ENCODE results near the gene MYO1D.

DNA sequence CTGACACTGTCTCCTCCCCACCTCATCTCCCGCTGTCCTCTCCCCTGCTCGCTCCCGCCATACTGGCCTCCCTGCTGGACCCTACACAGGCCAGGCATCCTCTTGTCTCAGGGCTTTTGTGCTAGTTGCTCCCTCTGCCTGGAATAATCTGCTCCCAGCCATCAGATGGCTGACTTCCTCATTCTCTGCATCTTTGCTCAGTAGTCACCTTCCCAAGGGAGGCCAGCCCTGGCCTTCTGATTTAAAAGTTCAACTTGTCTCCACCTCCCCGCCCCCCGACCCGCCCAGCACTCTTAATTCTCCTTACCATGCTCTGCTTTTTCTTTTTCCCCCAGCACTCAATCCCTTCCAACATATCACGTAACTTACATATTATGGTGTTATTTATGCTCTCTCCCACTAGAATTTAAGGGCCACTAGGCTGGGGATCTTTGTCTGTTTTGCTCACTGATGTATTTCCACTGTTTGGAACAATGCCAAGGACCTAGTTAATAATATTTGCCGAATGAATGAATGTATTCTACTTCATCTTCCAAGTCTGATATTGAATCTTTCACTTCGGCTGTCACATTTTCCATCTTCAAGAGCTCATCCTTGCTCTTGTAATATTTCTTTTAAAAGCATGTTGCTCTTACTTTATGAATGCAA, 211.9 kb downstream of the MYO1D start:
- TF ChIP-seq, protein P1, sequence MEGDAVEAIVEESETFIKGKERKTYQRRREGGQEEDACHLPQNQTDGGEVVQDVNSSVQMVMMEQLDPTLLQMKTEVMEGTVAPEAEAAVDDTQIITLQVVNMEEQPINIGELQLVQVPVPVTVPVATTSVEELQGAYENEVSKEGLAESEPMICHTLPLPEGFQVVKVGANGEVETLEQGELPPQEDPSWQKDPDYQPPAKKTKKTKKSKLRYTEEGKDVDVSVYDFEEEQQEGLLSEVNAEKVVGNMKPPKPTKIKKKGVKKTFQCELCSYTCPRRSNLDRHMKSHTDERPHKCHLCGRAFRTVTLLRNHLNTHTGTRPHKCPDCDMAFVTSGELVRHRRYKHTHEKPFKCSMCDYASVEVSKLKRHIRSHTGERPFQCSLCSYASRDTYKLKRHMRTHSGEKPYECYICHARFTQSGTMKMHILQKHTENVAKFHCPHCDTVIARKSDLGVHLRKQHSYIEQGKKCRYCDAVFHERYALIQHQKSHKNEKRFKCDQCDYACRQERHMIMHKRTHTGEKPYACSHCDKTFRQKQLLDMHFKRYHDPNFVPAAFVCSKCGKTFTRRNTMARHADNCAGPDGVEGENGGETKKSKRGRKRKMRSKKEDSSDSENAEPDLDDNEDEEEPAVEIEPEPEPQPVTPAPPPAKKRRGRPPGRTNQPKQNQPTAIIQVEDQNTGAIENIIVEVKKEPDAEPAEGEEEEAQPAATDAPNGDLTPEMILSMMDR (IDR thresholded peaks at IDR 0.05; ENCODE audit: extremely low read depth in 1 of 2, insufficient read depth in 1 of 2, low read depth in 1 of 2, low read length in 2 of 2), result no peak
- no peak for TF ChIP-seq POLR2A (IDR thresholded peaks at IDR 0.05; ENCODE audit: low read depth, low read length)
- no peak for TF ChIP-seq EZH2 (IDR thresholded peaks at IDR 0.05; ENCODE audit: borderline replicate concordance, low read depth, low read length, severe bottlenecking)
- no peak for TF ChIP-seq POLR2AphosphoS5 (IDR thresholded peaks at IDR 0.05; ENCODE audit: insufficient read depth, low read depth, low read length)
- TF ChIP-seq, protein P2, sequence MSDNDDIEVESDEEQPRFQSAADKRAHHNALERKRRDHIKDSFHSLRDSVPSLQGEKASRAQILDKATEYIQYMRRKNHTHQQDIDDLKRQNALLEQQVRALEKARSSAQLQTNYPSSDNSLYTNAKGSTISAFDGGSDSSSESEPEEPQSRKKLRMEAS (IDR thresholded peaks at IDR 0.05; ENCODE audit: insufficient read depth, insufficient read length), result no peak
- TF ChIP-seq JUN (IDR thresholded peaks at IDR 0.05; ENCODE audit: borderline replicate concordance, insufficient read depth, insufficient read length, low read depth), result no peak
- no peak for TF ChIP-seq MYC (IDR thresholded peaks at IDR 0.05; ENCODE audit: low read depth, low read length)
- no peak for TF ChIP-seq GATA2 (IDR thresholded peaks at IDR 0.05; ENCODE audit: insufficient read depth, insufficient read length, low read depth, low read length)
- no peak for TF ChIP-seq FOS (IDR thresholded peaks at IDR 0.05; ENCODE audit: borderline replicate concordance, insufficient read depth, low read length)
